Neuron (in vitro differentiated cells): Measurements from ENCODE around the gene OR10G6.

Source experiments
- H2AFZ ChIP-seq: one replicate; pipeline ENCODE4 v1.6.1; 2013; ENCODE audit warnings: low read depth, mild to moderate bottlenecking, inconsistent platforms, low read length, moderate library complexity
- H3K27me3 ChIP-seq: one replicate; pipeline ENCODE4 v1.6.1; 2013; ENCODE audit warnings: low read length; ENCODE audit not compliant: insufficient read depth
- H3K36me3 ChIP-seq: one replicate; pipeline ENCODE4 v1.6.1; 2013; ENCODE audit warnings: low read length; ENCODE audit not compliant: insufficient read depth
- H3K4me1 ChIP-seq: one replicate; pipeline ENCODE4 v1.6.1; 2013; ENCODE audit warnings: low read length; ENCODE audit not compliant: insufficient read depth
- H3K4me3 ChIP-seq: 2 replicates; pipeline ENCODE4 v1.5.1; 2013; ENCODE audit warnings: mild to moderate bottlenecking, low read length, moderate library complexity
- H3K9me3 ChIP-seq: one replicate; pipeline ENCODE4 v1.6.1; 2013; ENCODE audit warnings: low read length

OR10G6 gene

GRCh38 chr11:123945132-123945531, 49.8 kb downstream of the OR10G6 start:
- Histone ChIP-seq H3K4me1 (no peaks in the 10 kb centered on the region), H3K27me3 (peaks cover 2% of the 10 kb centered on the region), H3K36me3 (no peaks in the 10 kb centered on the region), H3K9me3 (no peaks in the 10 kb centered on the region), H2AFZ (no peak overlapping the region), H3K4me3 (no peak overlapping the region)
